H9 (cell line): Measurements from ENCODE around the gene SLC25A20. TPM values are rescaled to one million over a fixed set of nuclear protein-coding genes. Genes with fewer than 3 reads are reported as not detected.

Experiments used
- DNase-seq: peaks from one replicate; pipeline ENCODE4 v3.0.0-alpha.2; 2017
- H2AFZ ChIP-seq: one replicate; pipeline ENCODE4 v1.6.1; 2013; ENCODE audit warnings: mild to moderate bottlenecking, low read length, control low read depth, moderate library complexity
- H2AK5ac ChIP-seq: 2 replicates; pipeline ENCODE4 v1.6.1; 2013; ENCODE audit warnings: low read length, control low read depth, mixed read lengths; ENCODE audit not compliant: insufficient read length
- H2BK120ac ChIP-seq: one replicate; pipeline ENCODE4 v1.6.1; 2013; ENCODE audit warnings: low read depth, mild to moderate bottlenecking, low read length, control low read depth, inconsistent platforms; ENCODE audit not compliant: poor library complexity, severe bottlenecking
- H2BK12ac ChIP-seq: 2 replicates; pipeline ENCODE4 v1.6.1; 2013; ENCODE audit warnings: low read length, control low read depth, mixed read lengths, low read depth; ENCODE audit not compliant: insufficient read length
- H2BK15ac ChIP-seq: 2 replicates; pipeline ENCODE4 v1.6.1; 2013; ENCODE audit warnings: low read depth, low read length, control low read depth
- H2BK20ac ChIP-seq: one replicate; pipeline ENCODE4 v1.6.1; 2013; ENCODE audit warnings: low read depth, mild to moderate bottlenecking, low read length, control low read depth, inconsistent platforms; ENCODE audit not compliant: poor library complexity, severe bottlenecking
- H2BK5ac ChIP-seq: 2 replicates; pipeline ENCODE4 v1.6.1; 2013; ENCODE audit warnings: low read length, control low read depth, mixed read lengths; ENCODE audit not compliant: insufficient read length
- H3K14ac ChIP-seq: 2 replicates; pipeline ENCODE4 v1.6.1; 2013; ENCODE audit warnings: low read length, control low read depth; ENCODE audit not compliant: insufficient read depth
- H3K18ac ChIP-seq: 2 replicates; pipeline ENCODE4 v1.6.1; 2013; ENCODE audit warnings: low read depth, mild to moderate bottlenecking, mixed read lengths, low read length, control low read depth; ENCODE audit not compliant: insufficient read length
- H3K23ac ChIP-seq: 2 replicates; pipeline ENCODE4 v1.6.1; 2013; ENCODE audit warnings: low read length, control low read depth, mixed read lengths, low read depth; ENCODE audit not compliant: insufficient read length
- H3K23me2 ChIP-seq: 2 replicates; pipeline ENCODE4 v1.6.1; 2013; ENCODE audit warnings: low read depth, mild to moderate bottlenecking, mixed read lengths, low read length, control low read depth; ENCODE audit not compliant: insufficient read length, poor library complexity, severe bottlenecking
- H3K27ac ChIP-seq: 2 replicates; pipeline ENCODE4 v1.5.1; 2013; ENCODE audit warnings: low read length, control low read depth, mixed read lengths, low read depth; ENCODE audit not compliant: insufficient read length
- H3K27me3 ChIP-seq: 2 replicates; pipeline ENCODE4 v1.6.1; 2013; ENCODE audit warnings: low read length, control low read depth, inconsistent platforms; ENCODE audit not compliant: insufficient read depth
- H3K4ac ChIP-seq: 2 replicates; pipeline ENCODE4 v1.6.1; 2013; ENCODE audit warnings: low read depth, mild to moderate bottlenecking, control low read depth, inconsistent platforms, low read length, moderate library complexity
- H3K4me1 ChIP-seq: 2 replicates; pipeline ENCODE4 v1.6.1; 2013; ENCODE audit warnings: low read length, control low read depth, inconsistent platforms; ENCODE audit not compliant: insufficient read depth
- H3K4me2 ChIP-seq: 2 replicates; pipeline ENCODE4 v1.6.1; 2013; ENCODE audit warnings: low read length, control low read depth, mixed read lengths; ENCODE audit not compliant: insufficient read length, insufficient read depth
- H3K56ac ChIP-seq: 2 replicates; pipeline ENCODE4 v1.6.1; 2013; ENCODE audit warnings: low read depth, mild to moderate bottlenecking, mixed read lengths, low read length, control low read depth; ENCODE audit not compliant: insufficient read length
- H3K79me1 ChIP-seq: 2 replicates; pipeline ENCODE4 v1.6.1; 2013; ENCODE audit warnings: low read depth, mild to moderate bottlenecking, moderate library complexity, low read length, control low read depth, inconsistent platforms; ENCODE audit not compliant: insufficient read depth, poor library complexity, severe bottlenecking
- H3K79me2 ChIP-seq: 2 replicates; pipeline ENCODE4 v1.6.1; 2013; ENCODE audit warnings: low read length, control low read depth, inconsistent platforms; ENCODE audit not compliant: insufficient read depth
- H3K9ac ChIP-seq: 2 replicates; pipeline ENCODE4 v1.6.1; 2013; ENCODE audit warnings: low read length, control low read depth, mixed read lengths; ENCODE audit not compliant: insufficient read length; ENCODE audit errors: extremely low read depth
- H3K9me3 ChIP-seq: one replicate; pipeline ENCODE4 v1.6.1; 2013; ENCODE audit warnings: low read depth, low read length, inconsistent platforms; ENCODE audit not compliant: control insufficient read depth
- H3T11ph ChIP-seq: one replicate; pipeline ENCODE4 v1.6.1; 2013; ENCODE audit warnings: mild to moderate bottlenecking, low read length, control low read depth, inconsistent platforms
- H4K20me1 ChIP-seq: one replicate; pipeline ENCODE4 v1.6.1; 2013; ENCODE audit not compliant: control insufficient read depth, insufficient read length, insufficient read depth
- H4K5ac ChIP-seq: 2 replicates; pipeline ENCODE4 v1.6.1; 2013; ENCODE audit warnings: low read depth, mild to moderate bottlenecking, mixed read lengths, low read length, control low read depth; ENCODE audit not compliant: insufficient read length
- H4K8ac ChIP-seq: replicated peaks from 2 replicates; pipeline ENCODE4 v1.6.1; 2013; ENCODE audit warnings: low read length, control low read depth, mixed read lengths, low read depth; ENCODE audit not compliant: insufficient read length
- H4K91ac ChIP-seq: 2 replicates; pipeline ENCODE4 v1.6.1; 2013; ENCODE audit warnings: low read depth, mild to moderate bottlenecking, moderate library complexity, mixed read lengths, low read length, control low read depth; ENCODE audit not compliant: insufficient read length
- H3K27ac Mint-ChIP-seq, 3 experiments: 2 replicates in 2 of 3; 3 replicates in 1 of 3; pipeline ENCODE4 v1.8.0; 2020 to 2021; ENCODE audit warnings: mixed read lengths in 3 of 3, mild to moderate bottlenecking in 1 of 3, moderate library complexity in 1 of 3
- H3K27me3 Mint-ChIP-seq: 2 replicates; pipeline ENCODE4 v1.8.0; 2021; ENCODE audit warnings: low read depth, mild to moderate bottlenecking, moderate library complexity, mixed read lengths
- H3K36me3 Mint-ChIP-seq, 3 experiments: 2 replicates in 2 of 3; 3 replicates in 1 of 3; pipeline ENCODE4 v1.8.0; 2020 to 2021; ENCODE audit warnings: low read depth in 3 of 3, mixed read lengths in 3 of 3; ENCODE audit not compliant: insufficient read depth in 1 of 3
- H3K4me1 Mint-ChIP-seq, 2 experiments: 2 replicates each; pipeline ENCODE4 v1.8.0; 2020; ENCODE audit warnings: mixed read lengths in 2 of 2
- H3K4me3 Mint-ChIP-seq, 2 experiments: 2 replicates in 1 of 2; 3 replicates in 1 of 2; pipeline ENCODE4 v1.8.0; 2020 to 2021; ENCODE audit warnings: mild to moderate bottlenecking in 2 of 2, mixed read lengths in 2 of 2, moderate library complexity in 1 of 2
- H3K9me3 Mint-ChIP-seq, 2 experiments: 2 replicates in 1 of 2; 3 replicates in 1 of 2; pipeline ENCODE4 v1.8.0; 2020; ENCODE audit warnings: mild to moderate bottlenecking in 2 of 2, mixed read lengths in 2 of 2, moderate library complexity in 1 of 2
- CTCF ChIP-seq: fragments of 200-600 bp; sonication (generic); conservative IDR thresholded peaks from 3 replicates; pipeline ENCODE4 v1.8.0; 2021; ENCODE audit warnings: antibody characterized with exemption, mild to moderate bottlenecking
- WGBS: extraction: QIAGEN DNeasy Blood & Tissue Kit; methylation state at CpG from one replicate; pipeline ENCODE4 v1.1.7; 2013; ENCODE audit warnings: missing lambda C conversion rate, low lambda C conversion rate, mixed read lengths; ENCODE audit not compliant: insufficient read length; ENCODE audit errors: extremely low coverage; 5-methylcytosine and 5-hydroxymethylcytosine counted together
- total RNA-seq: library from RNA; stranded (reverse); gene quantifications from 2 replicates; pipeline ENCODE4 v1.2.1, GENCODE V29; 2021

Gene SLC25A20
- total RNA-seq, 1 experiment from 2014 or later: 7.4 TPM

GRCh38 chr3:48848816-48849515 is 49.7 kb downstream of the SLC25A20 start:
- Histone ChIP-seq H3K27ac (no peak overlapping the region), H2BK12ac (no peak overlapping the region), H3K56ac (no peak overlapping the region), H3T11ph (no peak overlapping the region), H4K91ac (no peak overlapping the region), H4K20me1 (no peaks in the 10 kb centered on the region), H2BK15ac (no peak overlapping the region), H2AFZ (no peak overlapping the region), H3K4me1 (no peaks in the 10 kb centered on the region), H3K23ac (no peak overlapping the region), H2AK5ac (no peak overlapping the region), H3K4ac (no peak overlapping the region), H3K9me3 (no peaks in the 10 kb centered on the region), H3K23me2 (peaks cover 10% of the 10 kb centered on the region), H4K8ac (no peak overlapping the region), H3K14ac (no peak overlapping the region), H2BK20ac (no peak overlapping the region), H3K9ac (no peak overlapping the region), H2BK5ac (no peak overlapping the region), H3K27me3 (no peaks in the 10 kb centered on the region), H4K5ac (no peak overlapping the region), H3K79me2 (no peaks in the 10 kb centered on the region), H3K4me2 (no peak overlapping the region), H3K79me1 (no peaks in the 10 kb centered on the region), H2BK120ac (no peak overlapping the region), H3K18ac (no peak overlapping the region)
- no peak for DNase-seq
- Mint-ChIP-seq H3K27ac (no peak overlapping the region), H3K4me3 (no peak overlapping the region), H3K9me3 (no peaks in the 10 kb centered on the region), H3K27me3 (peaks cover 13% of the 10 kb centered on the region), H3K4me1 (peaks cover 17% of the 10 kb centered on the region in 2 experiments), H3K36me3 (no peaks in the 10 kb centered on the region; a peak in 1 of 7 replicates)
- TF ChIP-seq CTCF: no peak
- WGBS: no CpG with 5 or more reads among the region's 8 CpGs
